ENCODE measurements around the gene TMEM106B. TPM values are rescaled to one million over a fixed set of nuclear protein-coding genes. Genes with fewer than 3 reads are reported as not detected.
A peak's percentile ranks its signal among the peaks of the same experiment; 100 is the strongest.

Gene TMEM106B
- total RNA-seq, 1 experiment from 2014 or later, result 33.1 TPM

- no peak for DNase-seq (ENCODE audit: low read depth, low spot score)
- Histone ChIP-seq H3K79me2 (ENCODE audit: insufficient read depth, low read length) (no peaks in the 10 kb centered on the region), H3K9ac (ENCODE audit: low read length) (no peak overlapping the region), H4K20me1 (ENCODE audit: insufficient read depth) (no peaks in the 10 kb centered on the region), H3K4me1 (ENCODE audit: control insufficient read depth in 1 of 2, insufficient read depth in 2 of 2, low read length in 2 of 2) (no peaks in the 10 kb centered on the region), H3K27ac (ENCODE audit: low read depth, low read length) (no peak overlapping the region), H3K4me3 (replicated peaks in 1 of 2; ENCODE audit: low read depth in 1 of 2, low read length in 2 of 2) (no peak overlapping the region), H3K4me2 (ENCODE audit: low read length) (no peak overlapping the region), H3K9me3 (ENCODE audit: control insufficient read depth in 1 of 2, insufficient read depth in 1 of 2, low read depth in 1 of 2, low read length in 2 of 2) (0 out of 4 replicates have a peak, but pooled peaks cover 0 to 2% of the 10 kb centered on the region in 2 experiments), H3K27me3 (ENCODE audit: insufficient read depth, low read length) (no peaks in the 10 kb centered on the region), H3K9me2 (ENCODE audit: insufficient read depth) (no peaks in the 10 kb centered on the region), H3K36me3 (ENCODE audit: control insufficient read depth in 1 of 2, insufficient read depth in 2 of 2, low read length in 2 of 2) (no peaks in the 10 kb centered on the region), H2AFZ (ENCODE audit: low read depth, low read length, poor library complexity, severe bottlenecking) (no peak overlapping the region)
- POLR2A ChIA-PET, result no interaction called here
- CTCF ChIA-PET, result no interaction called here
- BruUV-seq (replicated peaks), result no TSS peak
- TF ChIP-seq SIN3A (IDR thresholded peaks at IDR 0.05; ENCODE audit: low read depth) (no peak), CTCF (IDR thresholded peaks at IDR 0.05 in 2 of 3, conservative IDR thresholded peaks at IDR 0.05 in 1 of 3; ENCODE audit: borderline replicate concordance in 1 of 3, insufficient read depth in 1 of 3, low read depth in 2 of 3, low read length in 2 of 3) (no peak), POLR2A (IDR thresholded peaks at IDR 0.05; ENCODE audit: borderline replicate concordance, extremely low read depth, insufficient read depth, insufficient read length) (no peak)
- no peak for ATAC-seq
- intact Hi-C loops (cut with micrococcal nuclease), result no loop called here
- RAD21 ChIA-PET (ENCODE audit: low non-redundant PET in 1 of 2, low total read pairs in 2 of 2, uncharacterized antibody in 2 of 2, unreplicated experiment in 2 of 2), result no interaction called here
Observed at GRCh38 chr7:12290761-12291160, 79.7 kb downstream of the TMEM106B start.

GRCh38 chr7:12291870-12292269, 80.8 kb downstream of the TMEM106B start:
- POLR2A ChIA-PET, result no interaction called here
- no peaks in the 10 kb centered on the region for H3K36me3 ChIP-seq (ENCODE audit: control insufficient read depth in 1 of 2, insufficient read depth in 2 of 2, low read length in 2 of 2)
- H3K27ac ChIP-seq (ENCODE audit: low read depth, low read length), result no peak overlapping the region
- RAD21 ChIA-PET (ENCODE audit: low non-redundant PET in 1 of 2, low total read pairs in 2 of 2, uncharacterized antibody in 2 of 2, unreplicated experiment in 2 of 2), result no interaction called here
- no peaks in the 10 kb centered on the region for H3K27me3 ChIP-seq (ENCODE audit: insufficient read depth, low read length)
- no peaks in the 10 kb centered on the region for H3K79me2 ChIP-seq (ENCODE audit: insufficient read depth, low read length)
- CTCF ChIA-PET, result no interaction called here
- H3K9ac ChIP-seq (ENCODE audit: low read length), result no peak overlapping the region
- intact Hi-C loops (cut with micrococcal nuclease), result no loop called here
- TF ChIP-seq EZH2phosphoT487 (IDR thresholded peaks at IDR 0.05; ENCODE audit: borderline replicate concordance) (no peak), RAD21 (IDR thresholded peaks at IDR 0.05; ENCODE audit: low read depth) (peak; percentile 39; the same call in 1 of the 2 replicates), CBX3 (IDR thresholded peaks at IDR 0.05; ENCODE audit: low read depth) (no peak), EGR1 (IDR thresholded peaks at IDR 0.05; ENCODE audit: low read depth) (no peak), CTCF (IDR thresholded peaks at IDR 0.05 in 2 of 3, conservative IDR thresholded peaks at IDR 0.05 in 1 of 3; ENCODE audit: borderline replicate concordance in 1 of 3, insufficient read depth in 1 of 3, low read depth in 2 of 3, low read length in 2 of 3) (peak in 2 of 3 experiments; percentile 52 to 60; a peak in 4 of 6 replicates)
- ATAC-seq (peak; percentile 57), DNase-seq (ENCODE audit: low read depth, low spot score) (no peak)
- no peaks in the 10 kb centered on the region for H3K4me1 ChIP-seq (ENCODE audit: control insufficient read depth in 1 of 2, insufficient read depth in 2 of 2, low read length in 2 of 2)
- no peaks in the 10 kb centered on the region for H3K9me2 ChIP-seq (ENCODE audit: insufficient read depth)
- no peak overlapping the region for H3K4me3 ChIP-seq (replicated peaks in 1 of 2; ENCODE audit: low read depth in 1 of 2, low read length in 2 of 2)
- no TSS peak for BruUV-seq (replicated peaks)
- 0 out of 4 replicates have a peak, but pooled peaks cover 0 to 2% of the 10 kb centered on the region in 2 experiments for H3K9me3 ChIP-seq (ENCODE audit: control insufficient read depth in 1 of 2, insufficient read depth in 1 of 2, low read depth in 1 of 2, low read length in 2 of 2)
- H4K20me1 ChIP-seq (ENCODE audit: insufficient read depth), result no peaks in the 10 kb centered on the region
- no peak overlapping the region for H3K4me2 ChIP-seq (ENCODE audit: low read length)
- no peak overlapping the region for H2AFZ ChIP-seq (ENCODE audit: low read depth, low read length, poor library complexity, severe bottlenecking)

Data from HCT116 (cell line).